GM23338 (cell line): ENCODE data around the gene INTS6. TPM values are rescaled to one million over a fixed set of nuclear protein-coding genes. Genes with fewer than 3 reads are reported as not detected.

Experiments used
- ATAC-seq: fragments of 200-7000 bp; cut with Tn5 transposase; 3 replicates; pipeline ENCODE4 v1.9.1; 2020
- DNase-seq: peaks from one replicate; pipeline ENCODE4 v3.0.0-alpha.2; 2015; ENCODE audit warnings: low spot score
- H2AFZ ChIP-seq: fragments of 200-600 bp; sonication (generic); 2 replicates; pipeline ENCODE4 v1.8.0; 2016; ENCODE audit warnings: antibody characterized with exemption, mild to moderate bottlenecking, moderate library complexity
- H3F3A ChIP-seq: fragments of 200-600 bp; sonication (generic); replicated peaks from 2 replicates; pipeline ENCODE4 v1.8.0; 2017; ENCODE audit warnings: antibody characterized with exemption, mixed run types, low read depth
- H3K27ac ChIP-seq: fragments of 200-600 bp; sonication (generic); 2 replicates; pipeline ENCODE4 v1.6.1; 2016; ENCODE audit warnings: low read depth
- H3K27me3 ChIP-seq: fragments of 200-600 bp; sonication (generic); 2 replicates; pipeline ENCODE4 v1.8.0; 2016; ENCODE audit warnings: mild to moderate bottlenecking, mixed run types, moderate library complexity; ENCODE audit not compliant: insufficient read depth
- H3K36me3 ChIP-seq: fragments of 200-600 bp; sonication (generic); 2 replicates; pipeline ENCODE4 v1.8.0; 2016; ENCODE audit warnings: mild to moderate bottlenecking; ENCODE audit not compliant: insufficient read depth
- H3K4me1 ChIP-seq: fragments of 200-600 bp; sonication (generic); 2 replicates; pipeline ENCODE4 v1.8.0; 2016; ENCODE audit warnings: mild to moderate bottlenecking, moderate library complexity; ENCODE audit not compliant: insufficient read depth
- H3K4me2 ChIP-seq: fragments of 200-600 bp; sonication (generic); 2 replicates; pipeline ENCODE4 v1.7.1; 2017; ENCODE audit warnings: mixed run types
- H3K4me3 ChIP-seq: fragments of 200-600 bp; sonication (generic); 2 replicates; pipeline ENCODE4 v1.6.1; 2016; ENCODE audit warnings: mixed run types
- H3K79me2 ChIP-seq: fragments of 200-600 bp; sonication (generic); replicated peaks from 2 replicates; pipeline ENCODE4 v1.8.0; 2017; ENCODE audit warnings: mild to moderate bottlenecking; ENCODE audit not compliant: insufficient read depth
- H3K9me2 ChIP-seq: fragments of 200-600 bp; sonication (generic); 2 replicates; pipeline ENCODE4 v1.8.0; 2017; ENCODE audit not compliant: insufficient read depth
- H4K20me1 ChIP-seq: fragments of 200-600 bp; sonication (generic); replicated peaks from 2 replicates; pipeline ENCODE4 v1.8.0; 2017; ENCODE audit warnings: mild to moderate bottlenecking; ENCODE audit not compliant: insufficient read depth
- H3K27ac Mint-ChIP-seq: 2 replicates; pipeline ENCODE4 v1.8.0; 2020; ENCODE audit warnings: inconsistent platforms, mild to moderate bottlenecking, moderate library complexity, mixed read lengths
- H3K27me3 Mint-ChIP-seq: 3 replicates; pipeline ENCODE4 v1.8.0; 2022; ENCODE audit warnings: low read depth, mild to moderate bottlenecking, moderate library complexity, mixed read lengths, inconsistent platforms; ENCODE audit not compliant: insufficient read depth, poor library complexity
- H3K36me3 Mint-ChIP-seq: 3 replicates; pipeline ENCODE4 v1.8.0; 2021; ENCODE audit warnings: low read depth, mild to moderate bottlenecking, inconsistent platforms, moderate library complexity, mixed read lengths
- H3K4me1 Mint-ChIP-seq: 3 replicates; pipeline ENCODE4 v1.8.0; 2020; ENCODE audit warnings: mild to moderate bottlenecking, inconsistent platforms, mixed read lengths
- H3K4me3 Mint-ChIP-seq: 3 replicates; pipeline ENCODE4 v1.8.0; 2021; ENCODE audit warnings: moderate library complexity, mild to moderate bottlenecking, inconsistent platforms, mixed read lengths
- H3K9me3 Mint-ChIP-seq: 3 replicates; pipeline ENCODE4 v1.8.0; 2020; ENCODE audit warnings: moderate library complexity, mild to moderate bottlenecking, inconsistent platforms, mixed read lengths
- CTCF ChIP-seq, 2 experiments: fragments of 200-600 bp in 1 of 2; sonication (generic) in 1 of 2; conservative IDR thresholded peaks; 2 replicates each; pipeline versions ENCODE4 v1.5.1 to v1.6.1; 2016 to 2017; ENCODE audit warnings: antibody characterized with exemption in 2 of 2, low read depth in 2 of 2, mild to moderate bottlenecking in 2 of 2, moderate library complexity in 1 of 2
- EZH2 ChIP-seq: fragments of 200-600 bp; sonication (generic); IDR thresholded peaks from one replicate; pipeline ENCODE4 v1.8.0; 2017; ENCODE audit warnings: antibody characterized with exemption, mild to moderate bottlenecking, low read depth; ENCODE audit not compliant: unreplicated experiment
- EZH2phosphoT487 ChIP-seq: fragments of 200-600 bp; sonication (generic); IDR thresholded peaks from one replicate; pipeline ENCODE4 v1.8.1; 2018; ENCODE audit warnings: antibody characterized with exemption; ENCODE audit not compliant: unreplicated experiment
- NANOG ChIP-seq: IDR thresholded peaks from 2 replicates; pipeline ENCODE4 v1.6.1; 2016; ENCODE audit warnings: antibody characterized with exemption, borderline replicate concordance
- REST ChIP-seq: IDR thresholded peaks from one replicate; pipeline ENCODE4 v1.6.1; 2018; ENCODE audit warnings: antibody characterized with exemption; ENCODE audit not compliant: unreplicated experiment
- STAT1 ChIP-seq: IDR thresholded peaks from one replicate; pipeline ENCODE4 v1.6.1; 2016; ENCODE audit warnings: antibody characterized with exemption; ENCODE audit not compliant: unreplicated experiment
- ZNF114 ChIP-seq: fragments of 250-450 bp; sonication (Bioruptor Pico); IDR thresholded peaks from 2 replicates; pipeline ENCODE4 v1.5.0; 2020; ENCODE audit warnings: mild to moderate bottlenecking, moderate library complexity
- ZNF331 ChIP-seq: fragments of 250-450 bp; sonication (Bioruptor Pico); IDR thresholded peaks from 2 replicates; pipeline ENCODE4 v1.5.0; 2020; ENCODE audit warnings: low read depth, mild to moderate bottlenecking, moderate library complexity
- ZNF462 ChIP-seq: fragments of 250-450 bp; sonication (Bioruptor Pico); IDR thresholded peaks from 2 replicates; pipeline ENCODE4 v1.5.0; 2020; ENCODE audit warnings: mild to moderate bottlenecking, moderate library complexity
- polyA plus RNA-seq: library from polyadenylated mRNA; unstranded; fragments of >200 nt; fragmentation: Nextera tagmentation; extraction: Ambion mirVana; gene quantifications from 2 replicates; pipeline ENCODE4 v1.2.1, GENCODE V29; 2016
- total RNA-seq: library from RNA; depleted of rRNA; stranded (reverse); fragments of >200 nt; shearing (Covaris generic); gene quantifications from 2 replicates; pipeline ENCODE4 v1.2.3, GENCODE V29; 2014

The INTS6 gene
- total and polyA plus RNA-seq, 2 experiments from 2014 or later, result 24.8 to 38.6 TPM

GRCh38 chr13:51346397-51346796, 106.4 kb downstream of the INTS6 start:
- Mint-ChIP-seq H3K36me3 (no peaks in the 10 kb centered on the region; the same call in 2 of the 3 replicates), H3K27ac (peak overlapping the region; percentile 38; the same call in 1 of the 2 replicates), H3K4me1 (peaks cover 39% of the 10 kb centered on the region), H3K9me3 (no peaks in the 10 kb centered on the region; the same call in 2 of the 3 replicates), H3K27me3 (peaks cover 4% of the 10 kb centered on the region), H3K4me3 (no peak overlapping the region)
- Histone ChIP-seq H3K79me2 (no peaks in the 10 kb centered on the region), H3K27me3 (no peaks in the 10 kb centered on the region), H3F3A (no peaks in the 10 kb centered on the region), H3K9me2 (no peaks in the 10 kb centered on the region), H3K4me1 (peaks cover 15% of the 10 kb centered on the region; the same call in 1 of the 2 replicates), H3K27ac (no peak overlapping the region), H2AFZ (0 out of 2 replicates have a peak overlapping the region, but pooled peaks have one; percentile 59), H3K4me3 (no peak overlapping the region), H3K36me3 (no peaks in the 10 kb centered on the region), H3K4me2 (no peak overlapping the region), H4K20me1 (no peaks in the 10 kb centered on the region)
- DNase-seq (no peak), ATAC-seq (peak; percentile 22)
- no peak for TF ChIP-seq ZNF462 (CRISPR knock-in tag)
- TF ChIP-seq REST, result no peak
- no peak for TF ChIP-seq NANOG
- TF ChIP-seq EZH2, result no peak
- TF ChIP-seq CTCF (conservative IDR thresholded peaks at IDR 0.05; ENCODE audit: low read depth in 2 of 2), result no peak
- TF ChIP-seq ZNF114 (CRISPR knock-in tag), result no peak
- no peak for TF ChIP-seq EZH2phosphoT487
- no peak for TF ChIP-seq ZNF331 (CRISPR knock-in tag)
- TF ChIP-seq STAT1, result no peak
